Stimulated activated CD4-positive, alpha-beta T cell treated with anti-CD3 and anti-CD28 coated beads, Interleukin-15, amount 100 ng/mL, for 24 hours (primary cell): ENCODE results near the gene CC2D2A.

Experiments used
- DNase-seq: peaks from one replicate; pipeline ENCODE4 v3.0.0-alpha.2; 2020

CC2D2A gene

GRCh38 chr4:15521442-15522039 is 51.9 kb downstream of the CC2D2A start:
- no peak for DNase-seq

GRCh38 chr4:15525080-15525479 is 55.4 kb downstream of the CC2D2A start:
- no peak for DNase-seq

GRCh38 chr4:15526924-15527592 is 57.4 kb downstream of the CC2D2A start:
- DNase-seq: no peak

- no peak for DNase-seq
Observed at GRCh38 chr4:15531792-15532191, 62.1 kb downstream of the CC2D2A start.

GRCh38 chr4:15533817-15534216 is 64.1 kb downstream of the CC2D2A start:
- no peak for DNase-seq

- DNase-seq: no peak
Observed at GRCh38 chr4:15535599-15535998, 65.9 kb downstream of the CC2D2A start.

- no peak for DNase-seq
Observed at GRCh38 chr4:15536552-15537499, 67.1 kb downstream of the CC2D2A start.

GRCh38 chr4:15541941-15542340 is 72.3 kb downstream of the CC2D2A start:
- DNase-seq: no peak

GRCh38 chr4:15542760-15543159 is 73.1 kb downstream of the CC2D2A start:
- no peak for DNase-seq

- DNase-seq: no peak
Observed at GRCh38 chr4:15543537-15544247, 74.0 kb downstream of the CC2D2A start.

GRCh38 chr4:15544248-15544729 is 74.6 kb downstream of the CC2D2A start:
- no peak for DNase-seq

GRCh38 chr4:15545371-15545770 is 75.7 kb downstream of the CC2D2A start:
- no peak for DNase-seq

- DNase-seq: no peak
Observed at GRCh38 chr4:15547392-15547791, 77.7 kb downstream of the CC2D2A start.

GRCh38 chr4:15550491-15550890 is 80.8 kb downstream of the CC2D2A start:
- DNase-seq: no peak

GRCh38 chr4:15551740-15552446 is 82.2 kb downstream of the CC2D2A start:
- no peak for DNase-seq

GRCh38 chr4:15552557-15553362 is 83.1 kb downstream of the CC2D2A start:
- DNase-seq: no peak

GRCh38 chr4:15556511-15557092 is 86.9 kb downstream of the CC2D2A start:
- no peak for DNase-seq

GRCh38 chr4:15557786-15558550 is 88.3 kb downstream of the CC2D2A start:
- DNase-seq: no peak

- DNase-seq: no peak
Observed at GRCh38 chr4:15558561-15558960, 88.9 kb downstream of the CC2D2A start.

GRCh38 chr4:15562114-15562513 is 92.4 kb downstream of the CC2D2A start:
- DNase-seq: no peak
